ENCODE results near the gene FGFR3. TPM values are rescaled to one million over a fixed set of nuclear protein-coding genes. Genes with fewer than 3 reads are reported as not detected.

The FGFR3 gene
- total RNA-seq, 4 donors from 2014 or later, result 1.2 to 2.0 (median 1.6) TPM

DNA sequence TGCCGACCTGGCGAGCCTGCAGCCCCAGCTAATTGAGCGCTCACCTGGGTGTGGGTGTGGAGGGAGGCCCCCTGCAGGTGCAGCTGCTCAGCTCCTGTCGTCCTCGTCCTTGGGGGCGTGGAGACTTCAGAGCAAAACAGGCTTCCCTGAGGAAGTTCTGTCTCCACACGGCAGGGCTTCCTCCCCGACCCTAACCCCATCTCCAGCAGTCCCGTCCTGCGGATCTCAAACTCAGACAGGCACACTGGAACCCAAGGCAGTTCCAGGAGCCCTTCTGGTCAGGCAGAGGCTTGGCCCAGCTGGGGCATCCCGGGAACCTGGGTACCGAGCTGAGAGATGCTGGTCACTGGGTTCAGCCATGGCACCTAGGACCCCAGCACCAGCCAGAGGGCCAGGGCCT lies 47.4 kb upstream of the FGFR3 start:
- intact Hi-C loops (cut with DNase I), result loop anchor here (2.0 to 5.0 kb wide), 2 partner anchors 63 to 152 kb away; no protein-coding TSS in a partner anchor
- no peak overlapping the region for H3K27ac ChIP-seq (replicated peaks in 1 of 4)
- peaks cover 0 to 5% (median 0%) of the 10 kb centered on the region in 4 donors for H3K9me3 ChIP-seq

DNA sequence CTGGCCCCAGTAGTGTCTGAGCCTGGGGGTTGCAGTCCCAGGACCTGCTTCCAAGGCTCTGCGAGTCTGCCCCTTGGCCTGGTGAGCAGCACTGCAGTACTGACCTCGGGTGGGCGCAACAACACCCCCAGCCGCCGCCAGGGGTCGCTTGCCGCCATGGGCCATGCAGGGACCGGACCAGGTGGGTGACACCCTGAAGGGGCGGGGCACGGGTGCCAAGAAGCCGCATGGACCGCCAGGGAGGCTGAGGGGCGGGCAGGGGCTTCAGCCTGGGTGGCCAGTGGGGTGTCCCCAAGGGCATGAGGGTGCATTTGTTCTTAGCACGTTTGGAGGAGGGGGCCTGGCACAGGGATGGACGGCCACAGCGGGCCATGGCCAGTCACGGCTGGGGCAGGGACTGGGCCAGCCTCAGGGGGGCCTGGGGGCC lies 46.8 kb upstream of the FGFR3 start:
- WGBS, result 7% methylated on average over 3 of the region's 17 CpGs
- intact Hi-C loops (cut with DNase I), result loop anchor here (2.0 to 5.0 kb wide), 2 partner anchors 63 to 151 kb away; no protein-coding TSS in a partner anchor
- peaks cover 0 to 29% (median 28%) of the 10 kb centered on the region in 4 donors for H3K36me3 ChIP-seq
- H3K9me3 ChIP-seq, result peaks cover 0 to 5% (median 0%) of the 10 kb centered on the region in 4 donors
- H3K27me3 ChIP-seq, result peaks cover 0 to 44% (median 2%) of the 10 kb centered on the region in 4 donors
- TF ChIP-seq POLR2AphosphoS5 (IDR thresholded peaks at IDR 0.05), result no peak
- TF ChIP-seq, protein P1, sequence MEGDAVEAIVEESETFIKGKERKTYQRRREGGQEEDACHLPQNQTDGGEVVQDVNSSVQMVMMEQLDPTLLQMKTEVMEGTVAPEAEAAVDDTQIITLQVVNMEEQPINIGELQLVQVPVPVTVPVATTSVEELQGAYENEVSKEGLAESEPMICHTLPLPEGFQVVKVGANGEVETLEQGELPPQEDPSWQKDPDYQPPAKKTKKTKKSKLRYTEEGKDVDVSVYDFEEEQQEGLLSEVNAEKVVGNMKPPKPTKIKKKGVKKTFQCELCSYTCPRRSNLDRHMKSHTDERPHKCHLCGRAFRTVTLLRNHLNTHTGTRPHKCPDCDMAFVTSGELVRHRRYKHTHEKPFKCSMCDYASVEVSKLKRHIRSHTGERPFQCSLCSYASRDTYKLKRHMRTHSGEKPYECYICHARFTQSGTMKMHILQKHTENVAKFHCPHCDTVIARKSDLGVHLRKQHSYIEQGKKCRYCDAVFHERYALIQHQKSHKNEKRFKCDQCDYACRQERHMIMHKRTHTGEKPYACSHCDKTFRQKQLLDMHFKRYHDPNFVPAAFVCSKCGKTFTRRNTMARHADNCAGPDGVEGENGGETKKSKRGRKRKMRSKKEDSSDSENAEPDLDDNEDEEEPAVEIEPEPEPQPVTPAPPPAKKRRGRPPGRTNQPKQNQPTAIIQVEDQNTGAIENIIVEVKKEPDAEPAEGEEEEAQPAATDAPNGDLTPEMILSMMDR (IDR thresholded peaks at IDR 0.05), result peak; percentile 59 to 77 (median 69)
- H3K27ac ChIP-seq (replicated peaks in 1 of 4), result no peak overlapping the region
- H3K4me1 ChIP-seq, result peaks cover 0 to 7% (median 5%) of the 10 kb centered on the region in 4 donors
- H3K4me3 ChIP-seq, result no peak overlapping the region
- DNase-seq (ENCODE audit: extremely low spot score), result no peak

More for the DNA sequence above, 47.4 kb upstream of the FGFR3 start:
- TF ChIP-seq EP300 (IDR thresholded peaks at IDR 0.05) (no peak), POLR2AphosphoS5 (IDR thresholded peaks at IDR 0.05) (no peak), POLR2A (IDR thresholded peaks at IDR 0.05; ENCODE audit: low read depth) (no peak)
- TF ChIP-seq, protein P1 (IDR thresholded peaks at IDR 0.05), result no peak
- H3K4me3 ChIP-seq, result no peak overlapping the region
- peaks cover 2 to 35% (median 34%) of the 10 kb centered on the region in 4 donors for H3K36me3 ChIP-seq
- H3K27me3 ChIP-seq, result peaks cover 0 to 38% (median 2%) of the 10 kb centered on the region in 4 donors
- WGBS, result 89% methylated on average over 10 of the region's 12 CpGs
- peaks cover 0 to 7% (median 5%) of the 10 kb centered on the region in 4 donors for H3K4me1 ChIP-seq
- DNase-seq (ENCODE audit: extremely low spot score), result no peak

DNA sequence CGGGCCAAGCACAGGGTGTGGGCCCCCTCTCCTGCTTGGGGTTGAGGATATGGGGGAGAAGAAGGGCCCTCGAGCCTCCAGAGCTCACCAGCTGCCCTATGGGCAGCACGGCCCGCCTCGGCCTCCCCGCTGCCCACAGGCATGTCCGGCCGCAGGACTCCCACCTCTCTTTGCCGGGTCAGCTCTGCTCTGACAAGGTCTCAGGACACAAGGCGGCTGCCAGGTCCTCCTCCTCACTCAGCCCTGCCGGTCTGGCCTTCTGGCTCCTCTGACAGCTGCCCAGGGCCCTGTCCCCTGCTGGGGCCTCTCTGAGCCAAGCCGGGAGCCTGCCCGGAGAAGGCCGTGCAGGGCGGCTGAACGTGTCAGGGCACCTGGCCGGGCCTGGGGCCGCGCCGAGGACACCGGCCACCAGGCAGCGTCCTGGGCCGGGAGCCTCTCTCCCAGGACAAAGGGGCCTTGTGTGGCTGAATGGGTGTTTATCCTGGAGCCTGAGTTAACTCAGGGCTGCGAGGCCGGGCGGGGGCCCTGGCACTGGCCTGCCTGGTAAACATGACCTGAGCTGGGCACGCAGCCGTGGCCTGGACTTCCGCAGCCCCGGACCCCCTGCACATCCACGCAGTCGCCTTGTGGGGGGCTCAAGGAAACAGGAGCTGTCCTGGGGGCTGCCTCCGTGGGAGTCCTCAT lies 46.0 kb upstream of the FGFR3 start:
- H3K27me3 ChIP-seq, result peaks cover 0 to 49% (median 2%) of the 10 kb centered on the region in 4 donors
- no peak overlapping the region for H3K4me3 ChIP-seq
- intact Hi-C loops (cut with DNase I), result loop anchor here (2.0 to 5.0 kb wide), 2 partner anchors 62 to 150 kb away; no protein-coding TSS in a partner anchor
- H3K9me3 ChIP-seq, result peaks cover 0 to 5% (median 0%) of the 10 kb centered on the region in 4 donors
- H3K4me1 ChIP-seq, result peaks cover 0 to 9% (median 7%) of the 10 kb centered on the region in 4 donors
- DNase-seq (ENCODE audit: extremely low spot score), result no peak
- H3K27ac ChIP-seq (replicated peaks in 1 of 4), result no peak overlapping the region
- H3K36me3 ChIP-seq, result peaks cover 0 to 22% (median 20%) of the 10 kb centered on the region in 4 donors
- TF ChIP-seq EP300 (IDR thresholded peaks at IDR 0.05) (no peak), POLR2AphosphoS5 (IDR thresholded peaks at IDR 0.05) (no peak), POLR2A (IDR thresholded peaks at IDR 0.05; ENCODE audit: low read depth) (no peak)
- TF ChIP-seq, protein P1 (IDR thresholded peaks at IDR 0.05), result no peak
- 78% methylated on average over 27 of the region's 33 CpGs for WGBS

DNA sequence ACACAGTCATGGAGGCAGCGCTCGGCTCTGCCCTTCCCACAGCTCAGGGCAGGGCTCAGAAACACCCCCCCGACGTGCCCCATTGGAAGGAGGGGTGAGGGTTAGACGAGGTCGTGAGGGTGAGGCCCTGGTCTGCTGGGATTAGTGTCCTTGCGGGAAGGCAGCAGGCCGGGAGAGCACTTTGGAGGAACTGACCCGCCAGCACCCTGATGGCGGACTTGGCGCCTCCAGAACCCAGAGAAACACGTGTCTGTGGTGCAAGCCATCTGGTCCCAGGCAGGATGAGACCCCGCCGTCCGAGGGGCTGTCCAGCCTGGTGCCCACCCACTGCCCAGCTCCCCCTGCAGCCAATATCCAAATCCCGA lies 45.5 kb upstream of the FGFR3 start:
- H3K4me3 ChIP-seq, result no peak overlapping the region
- peaks cover 4 to 14% (median 13%) of the 10 kb centered on the region in 4 donors for H3K4me1 ChIP-seq
- no peak for DNase-seq (ENCODE audit: extremely low spot score)
- intact Hi-C loops (cut with DNase I), result loop anchor here (2.0 to 5.0 kb wide), 2 partner anchors 61 to 150 kb away; no protein-coding TSS in a partner anchor
- peaks cover 0 to 5% (median 0%) of the 10 kb centered on the region in 4 donors for H3K9me3 ChIP-seq
- H3K36me3 ChIP-seq, result peaks cover 0 to 18% (median 17%) of the 10 kb centered on the region in 4 donors
- peaks cover 0 to 54% (median 2%) of the 10 kb centered on the region in 4 donors for H3K27me3 ChIP-seq
- TF ChIP-seq, protein P1 (IDR thresholded peaks at IDR 0.05), result no peak
- TF ChIP-seq EP300 (IDR thresholded peaks at IDR 0.05), result no peak
- no peak for TF ChIP-seq POLR2AphosphoS5 (IDR thresholded peaks at IDR 0.05)
- TF ChIP-seq POLR2A (IDR thresholded peaks at IDR 0.05; ENCODE audit: low read depth), result no peak
- WGBS, result 89% methylated on average over 16 of the region's 16 CpGs
- no peak overlapping the region for H3K27ac ChIP-seq (replicated peaks in 1 of 4)

Data from esophagus muscularis mucosa (tissue), 4 donors.